ENCODE results near the gene SPATS2L. TPM values are rescaled to one million over a fixed set of nuclear protein-coding genes. Genes with fewer than 3 reads are reported as not detected.

The SPATS2L gene
- total and polyA plus RNA-seq, 2 of the 13 experiments (the other 11 are each of a cell fraction or from before 2014, with no cell fraction given) = 154 to 212 TPM

- no peak for TF ChIP-seq AKNA (CRISPR knock-in tag; IDR thresholded peaks at IDR 0.05; ENCODE audit: borderline replicate concordance)
- no peak for TF ChIP-seq ISX (CRISPR knock-in tag; conservative IDR thresholded peaks at IDR 0.05)
- TF ChIP-seq MAF1 (CRISPR knock-in tag; IDR thresholded peaks at IDR 0.05; ENCODE audit: borderline replicate concordance) = peak; percentile 81; the same call in 1 of the 2 replicates
- peak in 1 of 2 experiments; percentile 68; a peak in 2 of 4 replicates for TF ChIP-seq KLF16 (CRISPR knock-in tag; IDR thresholded peaks at IDR 0.05)
- TF ChIP-seq HMGA1 (CRISPR knock-in tag; conservative IDR thresholded peaks at IDR 0.05) = no peak
- TF ChIP-seq, protein P1, sequence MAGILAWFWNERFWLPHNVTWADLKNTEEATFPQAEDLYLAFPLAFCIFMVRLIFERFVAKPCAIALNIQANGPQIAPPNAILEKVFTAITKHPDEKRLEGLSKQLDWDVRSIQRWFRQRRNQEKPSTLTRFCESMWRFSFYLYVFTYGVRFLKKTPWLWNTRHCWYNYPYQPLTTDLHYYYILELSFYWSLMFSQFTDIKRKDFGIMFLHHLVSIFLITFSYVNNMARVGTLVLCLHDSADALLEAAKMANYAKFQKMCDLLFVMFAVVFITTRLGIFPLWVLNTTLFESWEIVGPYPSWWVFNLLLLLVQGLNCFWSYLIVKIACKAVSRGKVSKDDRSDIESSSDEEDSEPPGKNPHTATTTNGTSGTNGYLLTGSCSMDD (CRISPR knock-in tag; IDR thresholded peaks at IDR 0.05) = no peak
- TF ChIP-seq ZNF275 (CRISPR knock-in tag; IDR thresholded peaks at IDR 0.05; ENCODE audit: borderline replicate concordance) = peak; percentile 40
- no peak for TF ChIP-seq ARHGAP35 (CRISPR knock-in tag; IDR thresholded peaks at IDR 0.05; ENCODE audit: borderline replicate concordance)
- no peak for TF ChIP-seq GPN1 (CRISPR knock-in tag; IDR thresholded peaks at IDR 0.05; ENCODE audit: borderline replicate concordance)
- TF ChIP-seq ZNF629 (CRISPR knock-in tag; conservative IDR thresholded peaks at IDR 0.05) = peak; percentile 61
- no peak for TF ChIP-seq ZNF274 (CRISPR knock-in tag; IDR thresholded peaks at IDR 0.05)
- TF ChIP-seq NKX3-1 (CRISPR knock-in tag; IDR thresholded peaks at IDR 0.05) = peak; percentile 45; the same call in 1 of the 2 replicates
- TF ChIP-seq ATF6 (CRISPR knock-in tag; conservative IDR thresholded peaks at IDR 0.05) = no peak
- TF ChIP-seq NFRKB (IDR thresholded peaks at IDR 0.05) = no peak
- no peak for TF ChIP-seq ZNF879 (CRISPR knock-in tag; IDR thresholded peaks at IDR 0.05)
- no peak for TF ChIP-seq ZNF251 (CRISPR knock-in tag; IDR thresholded peaks at IDR 0.05)
- TF ChIP-seq ZSCAN21 (CRISPR knock-in tag; IDR thresholded peaks at IDR 0.05; ENCODE audit: borderline replicate concordance) = peak; percentile 36; the same call in 1 of the 2 replicates
- no peak for TF ChIP-seq ZNF777 (CRISPR knock-in tag; IDR thresholded peaks at IDR 0.05)
Measured at GRCh38 chr2:200318940-200319435, 12.5 kb downstream of the SPATS2L start (continued).
